Small intestine (tissue), 7 donors: ENCODE data around the gene AP1B1. TPM values are rescaled to one million over a fixed set of nuclear protein-coding genes. Genes with fewer than 3 reads are reported as not detected.

ENCODE experiments used
- DNase-seq, 2 donors: peaks; one replicate each; pipeline versions ENCODE4 v3.0.0 to v3.0.0-alpha.2; 2013
- FAIRE-seq: peaks from 2 replicates; lab custom pipeline; 2012; peaks lifted over from hg19 to GRCh38; lab: Jason Lieb, UNC
- H3K27ac ChIP-seq, 3 donors: one replicate each; pipeline ENCODE4 v1.5.1; 2013; ENCODE audit warnings: low read length in 2 of 3, mild to moderate bottlenecking in 2 of 3, control low read depth in 1 of 3, inconsistent platforms in 1 of 3, low read depth in 1 of 3, moderate library complexity in 1 of 3
- H3K27me3 ChIP-seq, 3 donors: one replicate each; pipeline ENCODE4 v1.6.1; 2013; ENCODE audit warnings: low read length in 3 of 3, inconsistent platforms in 1 of 3; ENCODE audit not compliant: control insufficient read depth in 3 of 3, insufficient read depth in 3 of 3
- H3K36me3 ChIP-seq, 3 donors: one replicate each; pipeline ENCODE4 v1.6.1; 2013; ENCODE audit warnings: low read length in 3 of 3, inconsistent platforms in 1 of 3, low read depth in 1 of 3, mild to moderate bottlenecking in 1 of 3, moderate library complexity in 1 of 3; ENCODE audit not compliant: control insufficient read depth in 3 of 3, insufficient read depth in 2 of 3
- H3K4me1 ChIP-seq, 3 donors: one replicate each; pipeline ENCODE4 v1.6.1; 2013; ENCODE audit warnings: low read length in 2 of 3, inconsistent platforms in 1 of 3, low read depth in 1 of 3, mild to moderate bottlenecking in 1 of 3, moderate library complexity in 1 of 3; ENCODE audit not compliant: control insufficient read depth in 3 of 3, insufficient read depth in 2 of 3
- H3K4me3 ChIP-seq, 3 donors: one replicate each; pipeline ENCODE4 v1.5.1; 2013; ENCODE audit warnings: low read length in 3 of 3, control low read depth in 1 of 3, inconsistent platforms in 1 of 3, low read depth in 1 of 3, mild to moderate bottlenecking in 1 of 3, moderate library complexity in 1 of 3
- H3K9me3 ChIP-seq, 2 donors: one replicate each; pipeline ENCODE4 v1.6.1; 2013; ENCODE audit warnings: low read depth in 1 of 2, low read length in 1 of 2; ENCODE audit not compliant: control insufficient read depth in 2 of 2, insufficient read depth in 1 of 2
- WGBS, 3 donors: extraction: QIAGEN DNeasy Blood & Tissue Kit; methylation state at CpG; one replicate each; pipeline ENCODE4 v1.1.7; 2013; 5-methylcytosine and 5-hydroxymethylcytosine counted together
- polyA plus RNA-seq, 4 donors: library from polyadenylated mRNA; stranded (reverse) in 3 of 4; unstranded in 1 of 4; fragments of 200-250 nt in 3 of 4; fragments of 120-200 nt in 1 of 4; gene quantifications; one replicate each; pipeline versions ENCODE4 v1.2.1 to v1.2.3, GENCODE V29; 2013
- donor health status: healthy with polysubstance abuse.
- donor health status: control.
- donor health status: control.
- donor health status: Bipolar disorder and iron deficiency.
- donor health status: healthy.

AP1B1 gene
- polyA plus RNA-seq, 4 donors: 51.6 to 61.6 (median 57.6) TPM

GRCh38 chr22:29298641-29299040, 89.7 kb downstream of the AP1B1 start:
- Histone ChIP-seq H3K27me3 (no peaks in the 10 kb centered on the region), H3K27ac (no peak overlapping the region), H3K4me3 (no peak overlapping the region), H3K9me3 (no peaks in the 10 kb centered on the region), H3K4me1 (peaks cover 0 to 10% (median 8%) of the 10 kb centered on the region in 3 donors), H3K36me3 (peaks cover 44 to 93% (median 46%) of the 10 kb centered on the region in 3 donors)
- no peak for FAIRE-seq
- no peak for DNase-seq
- 77 to 82% (median 79%) methylated on average over 8 of the region's 8 CpGs for WGBS, 3 donors

GRCh38 chr22:29292379-29292778, 96.0 kb downstream of the AP1B1 start:
- no peaks in the 10 kb centered on the region for H3K4me1 ChIP-seq
- H3K4me3 ChIP-seq: no peak overlapping the region
- FAIRE-seq (no peak), DNase-seq (no peak)
- H3K36me3 ChIP-seq: peaks cover 45 to 65% (median 52%) of the 10 kb centered on the region in 3 donors
- no peaks in the 10 kb centered on the region for H3K27me3 ChIP-seq
- no peak overlapping the region for H3K27ac ChIP-seq
- H3K9me3 ChIP-seq: no peaks in the 10 kb centered on the region

- peaks cover 39 to 64% (median 43%) of the 10 kb centered on the region in 3 donors for H3K36me3 ChIP-seq
- FAIRE-seq (no peak), DNase-seq (no peak)
- no peaks in the 10 kb centered on the region for H3K9me3 ChIP-seq
- no peaks in the 10 kb centered on the region for H3K4me1 ChIP-seq
- no peak overlapping the region for H3K27ac ChIP-seq
- no peaks in the 10 kb centered on the region for H3K27me3 ChIP-seq
- H3K4me3 ChIP-seq: no peak overlapping the region
- WGBS, 3 donors: 77 to 83% (median 83%) methylated on average over 7 of the region's 7 CpGs
These were observed 97.2 kb downstream of the AP1B1 start for GRCh38 chr22:29291215-29291614.

GRCh38 chr22:29290061-29290460, 98.3 kb downstream of the AP1B1 start:
- H3K4me1 ChIP-seq: no peaks in the 10 kb centered on the region
- WGBS, 3 donors: 65 to 74% (median 74%) methylated on average over 5 of the region's 5 CpGs

GRCh38 chr22:29288837-29289236, 99.5 kb downstream of the AP1B1 start:
- H3K9me3 ChIP-seq: no peaks in the 10 kb centered on the region
- H3K4me3 ChIP-seq: no peak overlapping the region
- H3K27ac ChIP-seq: no peak overlapping the region
- 31 to 45% (median 37%) methylated on average over 2 of the region's 2 CpGs for WGBS, 3 donors
- DNase-seq: no peak
- no peaks in the 10 kb centered on the region for H3K4me1 ChIP-seq
- no peaks in the 10 kb centered on the region for H3K27me3 ChIP-seq
- H3K36me3 ChIP-seq: peaks cover 32 to 64% (median 46%) of the 10 kb centered on the region in 3 donors
- FAIRE-seq: no peak

More at GRCh38 chr22:29290061-29290460, 98.3 kb downstream of the AP1B1 start:
- H3K4me3 ChIP-seq: no peak overlapping the region
- no peak overlapping the region for H3K27ac ChIP-seq
- peaks cover 36 to 65% (median 39%) of the 10 kb centered on the region in 3 donors for H3K36me3 ChIP-seq
- FAIRE-seq (no peak), DNase-seq (no peak)
- no peaks in the 10 kb centered on the region for H3K27me3 ChIP-seq
- H3K9me3 ChIP-seq: no peaks in the 10 kb centered on the region

GRCh38 chr22:29284196-29284595, 104.2 kb downstream of the AP1B1 start:
- DNase-seq (no peak), FAIRE-seq (no peak)
- H3K27me3 ChIP-seq: no peaks in the 10 kb centered on the region
- no peaks in the 10 kb centered on the region for H3K4me1 ChIP-seq
- no peak overlapping the region for H3K4me3 ChIP-seq
- WGBS, 3 donors: 93 to 95% (median 93%) methylated on average over 3 of the region's 3 CpGs
- no peaks in the 10 kb centered on the region for H3K9me3 ChIP-seq
- peaks cover 25 to 69% (median 37%) of the 10 kb centered on the region in 3 donors for H3K36me3 ChIP-seq
- H3K27ac ChIP-seq: no peak overlapping the region

GRCh38 chr22:29277927-29278326, 110.4 kb downstream of the AP1B1 start:
- Histone ChIP-seq H3K27ac (no peak overlapping the region), H3K27me3 (no peaks in the 10 kb centered on the region), H3K4me3 (no peak overlapping the region), H3K36me3 (peaks cover 13 to 43% (median 19%) of the 10 kb centered on the region in 3 donors), H3K9me3 (no peaks in the 10 kb centered on the region), H3K4me1 (peaks cover 2 to 24% (median 2%) of the 10 kb centered on the region in 3 donors)
- FAIRE-seq (no peak), DNase-seq (no peak)
- 88 to 93% (median 89%) methylated on average over 1 of the region's 1 CpG for WGBS, 3 donors
